Measurements from ENCODE around the gene FANCC.

DNA sequence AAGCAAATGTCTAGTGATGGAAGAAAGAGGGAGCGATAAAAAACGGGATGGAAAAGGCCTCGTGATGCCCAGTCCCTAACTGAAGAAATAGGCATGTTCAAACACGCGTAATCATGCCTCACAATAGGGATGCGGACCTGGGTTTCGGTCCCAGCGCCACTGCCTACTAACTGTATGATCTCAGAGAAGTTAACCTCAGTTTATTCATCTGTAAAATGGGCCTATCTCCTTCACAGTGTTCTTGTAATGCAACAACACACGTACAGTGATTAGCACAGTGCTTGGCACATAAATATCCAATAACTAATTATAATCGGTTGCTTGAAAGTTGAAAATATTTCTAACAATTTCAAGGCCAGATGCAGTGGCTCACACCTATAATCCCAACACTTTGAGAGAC lies 181.8 kb downstream of the FANCC start:
- TF ChIP-seq, protein P1, sequence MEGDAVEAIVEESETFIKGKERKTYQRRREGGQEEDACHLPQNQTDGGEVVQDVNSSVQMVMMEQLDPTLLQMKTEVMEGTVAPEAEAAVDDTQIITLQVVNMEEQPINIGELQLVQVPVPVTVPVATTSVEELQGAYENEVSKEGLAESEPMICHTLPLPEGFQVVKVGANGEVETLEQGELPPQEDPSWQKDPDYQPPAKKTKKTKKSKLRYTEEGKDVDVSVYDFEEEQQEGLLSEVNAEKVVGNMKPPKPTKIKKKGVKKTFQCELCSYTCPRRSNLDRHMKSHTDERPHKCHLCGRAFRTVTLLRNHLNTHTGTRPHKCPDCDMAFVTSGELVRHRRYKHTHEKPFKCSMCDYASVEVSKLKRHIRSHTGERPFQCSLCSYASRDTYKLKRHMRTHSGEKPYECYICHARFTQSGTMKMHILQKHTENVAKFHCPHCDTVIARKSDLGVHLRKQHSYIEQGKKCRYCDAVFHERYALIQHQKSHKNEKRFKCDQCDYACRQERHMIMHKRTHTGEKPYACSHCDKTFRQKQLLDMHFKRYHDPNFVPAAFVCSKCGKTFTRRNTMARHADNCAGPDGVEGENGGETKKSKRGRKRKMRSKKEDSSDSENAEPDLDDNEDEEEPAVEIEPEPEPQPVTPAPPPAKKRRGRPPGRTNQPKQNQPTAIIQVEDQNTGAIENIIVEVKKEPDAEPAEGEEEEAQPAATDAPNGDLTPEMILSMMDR (IDR thresholded peaks at IDR 0.05; ENCODE audit: low read depth, low read length, missing input control), result no peak
- TF ChIP-seq RXRA (IDR thresholded peaks at IDR 0.05) (no peak), YY1 (IDR thresholded peaks at IDR 0.05) (no peak), GABPA (IDR thresholded peaks at IDR 0.05 in 1 of 2, conservative IDR thresholded peaks at IDR 0.05 in 1 of 2) (no peak), RAD21 (IDR thresholded peaks at IDR 0.05) (no peak), TAF1 (conservative IDR thresholded peaks at IDR 0.05) (no peak)
- TF ChIP-seq, protein P2, sequence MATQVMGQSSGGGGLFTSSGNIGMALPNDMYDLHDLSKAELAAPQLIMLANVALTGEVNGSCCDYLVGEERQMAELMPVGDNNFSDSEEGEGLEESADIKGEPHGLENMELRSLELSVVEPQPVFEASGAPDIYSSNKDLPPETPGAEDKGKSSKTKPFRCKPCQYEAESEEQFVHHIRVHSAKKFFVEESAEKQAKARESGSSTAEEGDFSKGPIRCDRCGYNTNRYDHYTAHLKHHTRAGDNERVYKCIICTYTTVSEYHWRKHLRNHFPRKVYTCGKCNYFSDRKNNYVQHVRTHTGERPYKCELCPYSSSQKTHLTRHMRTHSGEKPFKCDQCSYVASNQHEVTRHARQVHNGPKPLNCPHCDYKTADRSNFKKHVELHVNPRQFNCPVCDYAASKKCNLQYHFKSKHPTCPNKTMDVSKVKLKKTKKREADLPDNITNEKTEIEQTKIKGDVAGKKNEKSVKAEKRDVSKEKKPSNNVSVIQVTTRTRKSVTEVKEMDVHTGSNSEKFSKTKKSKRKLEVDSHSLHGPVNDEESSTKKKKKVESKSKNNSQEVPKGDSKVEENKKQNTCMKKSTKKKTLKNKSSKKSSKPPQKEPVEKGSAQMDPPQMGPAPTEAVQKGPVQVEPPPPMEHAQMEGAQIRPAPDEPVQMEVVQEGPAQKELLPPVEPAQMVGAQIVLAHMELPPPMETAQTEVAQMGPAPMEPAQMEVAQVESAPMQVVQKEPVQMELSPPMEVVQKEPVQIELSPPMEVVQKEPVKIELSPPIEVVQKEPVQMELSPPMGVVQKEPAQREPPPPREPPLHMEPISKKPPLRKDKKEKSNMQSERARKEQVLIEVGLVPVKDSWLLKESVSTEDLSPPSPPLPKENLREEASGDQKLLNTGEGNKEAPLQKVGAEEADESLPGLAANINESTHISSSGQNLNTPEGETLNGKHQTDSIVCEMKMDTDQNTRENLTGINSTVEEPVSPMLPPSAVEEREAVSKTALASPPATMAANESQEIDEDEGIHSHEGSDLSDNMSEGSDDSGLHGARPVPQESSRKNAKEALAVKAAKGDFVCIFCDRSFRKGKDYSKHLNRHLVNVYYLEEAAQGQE (IDR thresholded peaks at IDR 0.05), result no peak

Data from liver (tissue), 3 donors.